SH-SY5Y (cell line): ENCODE results near the gene CHST9.

Experiments used
- GATA2 ChIP-seq: IDR thresholded peaks from 2 replicates; pipeline ENCODE4 v1.6.1; 2011; ENCODE audit warnings: mild to moderate bottlenecking, low read depth, low read length
- GATA3 ChIP-seq: IDR thresholded peaks from 2 replicates; pipeline ENCODE4 v1.6.1; 2011; ENCODE audit warnings: low read depth, mild to moderate bottlenecking, low read length, moderate library complexity

GRCh38 chr18:26930630-26931029, 254.5 kb downstream of the CHST9 start:
- no peak for TF ChIP-seq GATA3
- no peak for TF ChIP-seq GATA2
